Keratinocyte (primary cell): ENCODE measurements around the gene PYGB. TPM values are rescaled to one million over a fixed set of nuclear protein-coding genes. Genes with fewer than 3 reads are reported as not detected.

ENCODE experiments used
- DNase-seq: peaks from one replicate; pipeline ENCODE4 v3.0.0-alpha.2; 2011; ENCODE audit warnings: low read depth, missing footprints, low spot score
- FAIRE-seq: peaks from 2 replicates; lab custom pipeline; 2011; peaks lifted over from hg19 to GRCh38; lab: Jason Lieb, UNC
- H2AFZ ChIP-seq: 2 replicates; pipeline ENCODE4 v1.6.0; 2012; ENCODE audit warnings: low read length, control low read depth, inconsistent platforms; ENCODE audit not compliant: control insufficient read depth
- H3K27ac ChIP-seq: 2 replicates; pipeline ENCODE4 v1.5.1; 2011; ENCODE audit warnings: low read length; ENCODE audit not compliant: control insufficient read depth, insufficient read depth
- H3K27me3 ChIP-seq: 3 replicates; pipeline ENCODE4 v1.6.0; 2011; ENCODE audit warnings: low read length; ENCODE audit not compliant: control insufficient read depth, insufficient read depth; ENCODE audit errors: extremely low read depth
- H3K36me3 ChIP-seq, 2 experiments: 2 replicates in 1 of 2; 3 replicates in 1 of 2; pipeline ENCODE4 v1.5.1; 2011; ENCODE audit warnings: low read length in 2 of 2, mild to moderate bottlenecking in 1 of 2; ENCODE audit not compliant: control insufficient read depth in 2 of 2, insufficient read depth in 2 of 2; ENCODE audit errors: extremely low read depth in 1 of 2
- H3K4me1 ChIP-seq: 3 replicates; pipeline ENCODE4 v1.5.1; 2011; ENCODE audit warnings: low read length; ENCODE audit not compliant: control insufficient read depth, insufficient read depth; ENCODE audit errors: extremely low read depth
- H3K4me2 ChIP-seq: 3 replicates; pipeline ENCODE4 v1.6.0; 2011; ENCODE audit warnings: low read depth, low read length; ENCODE audit not compliant: control insufficient read depth, insufficient read depth; ENCODE audit errors: extremely low read depth
- H3K4me3 ChIP-seq, 3 experiments: fragments of 200-600 bp in 1 of 3; sonication (generic) in 1 of 3; 2 replicates in 2 of 3; 3 replicates in 1 of 3; pipeline ENCODE4 v1.5.1; 2011 to 2016; ENCODE audit warnings: low read length in 3 of 3, mild to moderate bottlenecking in 3 of 3, control low read depth in 2 of 3, inconsistent platforms in 1 of 3, low read depth in 1 of 3, mixed read lengths in 1 of 3, mixed run types in 1 of 3, moderate library complexity in 1 of 3; ENCODE audit not compliant: control insufficient read depth in 2 of 3, insufficient read depth in 2 of 3; ENCODE audit errors: extremely low read depth in 1 of 3
- H3K79me2 ChIP-seq: 2 replicates; pipeline ENCODE4 v1.6.0; 2012; ENCODE audit warnings: low read length; ENCODE audit not compliant: control insufficient read depth, insufficient read depth
- H3K9ac ChIP-seq: 3 replicates; pipeline ENCODE4 v1.6.0; 2011; ENCODE audit warnings: low read length; ENCODE audit not compliant: control insufficient read depth, insufficient read depth; ENCODE audit errors: extremely low read depth
- H3K9me1 ChIP-seq: 3 replicates; pipeline ENCODE4 v1.6.0; 2011; ENCODE audit warnings: low read length; ENCODE audit not compliant: control insufficient read depth, insufficient read depth; ENCODE audit errors: extremely low read depth
- H3K9me3 ChIP-seq: 2 replicates; pipeline ENCODE4 v1.5.1; 2012; ENCODE audit warnings: low read depth, low read length; ENCODE audit not compliant: control insufficient read depth
- H4K20me1 ChIP-seq: 3 replicates; pipeline ENCODE4 v1.6.0; 2011; ENCODE audit warnings: low read length; ENCODE audit not compliant: control insufficient read depth, insufficient read depth; ENCODE audit errors: extremely low read depth
- EZH2 ChIP-seq: IDR thresholded peaks from one replicate; pipeline ENCODE4 v1.6.1; 2012; ENCODE audit warnings: inconsistent platforms, mild to moderate bottlenecking, low read length, moderate library complexity
- dilution Hi-C: fragments of 300-500 bp; cut with MboI; formaldehyde crosslinking; loops from one replicate; pipeline ENCODE4 v1.7.0; 2020; ENCODE audit warnings: low sequenced_read_pairs; ENCODE audit not compliant: extremely low pct_ligation_motif_present
- polyA plus RNA-seq, 5 experiments: library from polyadenylated mRNA; depleted of rRNA in 3 of 5; stranded (reverse) in 3 of 5; stranded (forward) in 1 of 5; unstranded in 1 of 5; fragments of >200 nt; gene quantifications; 1 replicate in 1 of 5; 2 replicates in 3 of 5; 3 replicates in 1 of 5; pipeline versions ENCODE4 v1.2.1 to v1.2.3, GENCODE V29; 2011 to 2012; ENCODE audit warnings: missing spikeins in 2 of 5, low read depth in 1 of 5, low replicate concordance in 1 of 5
- TF ChIP-seq, protein P1 (sequence below), 3 experiments: IDR thresholded peaks in 1 of 3; conservative IDR thresholded peaks in 1 of 3; optimal IDR thresholded peaks in 1 of 3; 2 replicates in 2 of 3; 3 replicates in 1 of 3; pipeline versions ENCODE3 to v1.5.1; 2011; ENCODE audit warnings: low read length in 3 of 3, mild to moderate bottlenecking in 3 of 3, moderate library complexity in 2 of 3, control low read depth in 1 of 3, inconsistent platforms in 1 of 3; ENCODE audit not compliant: insufficient read depth in 2 of 3; ENCODE audit errors: extremely low read depth in 1 of 3

PYGB gene
- polyA plus RNA-seq, 1 donor (not counting 4 experiments of a cell fraction or from before 2014, with no cell fraction given), result 78.3 TPM

- no peak overlapping the region for H3K4me2 ChIP-seq
- H3K79me2 ChIP-seq, result peaks cover 96% of the 10 kb centered on the region
- no peak overlapping the region for H3K4me3 ChIP-seq
- no peaks in the 10 kb centered on the region for H3K9me3 ChIP-seq
- H3K4me1 ChIP-seq, result peaks cover 34% of the 10 kb centered on the region
- H3K9me1 ChIP-seq, result peaks cover 12% of the 10 kb centered on the region
- no peak overlapping the region for H2AFZ ChIP-seq
- TF ChIP-seq, protein P1, sequence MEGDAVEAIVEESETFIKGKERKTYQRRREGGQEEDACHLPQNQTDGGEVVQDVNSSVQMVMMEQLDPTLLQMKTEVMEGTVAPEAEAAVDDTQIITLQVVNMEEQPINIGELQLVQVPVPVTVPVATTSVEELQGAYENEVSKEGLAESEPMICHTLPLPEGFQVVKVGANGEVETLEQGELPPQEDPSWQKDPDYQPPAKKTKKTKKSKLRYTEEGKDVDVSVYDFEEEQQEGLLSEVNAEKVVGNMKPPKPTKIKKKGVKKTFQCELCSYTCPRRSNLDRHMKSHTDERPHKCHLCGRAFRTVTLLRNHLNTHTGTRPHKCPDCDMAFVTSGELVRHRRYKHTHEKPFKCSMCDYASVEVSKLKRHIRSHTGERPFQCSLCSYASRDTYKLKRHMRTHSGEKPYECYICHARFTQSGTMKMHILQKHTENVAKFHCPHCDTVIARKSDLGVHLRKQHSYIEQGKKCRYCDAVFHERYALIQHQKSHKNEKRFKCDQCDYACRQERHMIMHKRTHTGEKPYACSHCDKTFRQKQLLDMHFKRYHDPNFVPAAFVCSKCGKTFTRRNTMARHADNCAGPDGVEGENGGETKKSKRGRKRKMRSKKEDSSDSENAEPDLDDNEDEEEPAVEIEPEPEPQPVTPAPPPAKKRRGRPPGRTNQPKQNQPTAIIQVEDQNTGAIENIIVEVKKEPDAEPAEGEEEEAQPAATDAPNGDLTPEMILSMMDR (optimal IDR thresholded peaks at IDR 0.05 in 1 of 3, IDR thresholded peaks at IDR 0.05 in 1 of 3, conservative IDR thresholded peaks at IDR 0.05 in 1 of 3; ENCODE audit: extremely low read depth in 1 of 3, insufficient read depth in 2 of 3, low read length in 3 of 3), result no peak
- H3K27me3 ChIP-seq, result no peaks in the 10 kb centered on the region
- H4K20me1 ChIP-seq, result peaks cover 65% of the 10 kb centered on the region
- peaks cover 36 to 47% of the 10 kb centered on the region in 2 experiments for H3K36me3 ChIP-seq
- no peak for FAIRE-seq
- dilution Hi-C loops, result no loop called here
- H3K9ac ChIP-seq, result no peak overlapping the region
- no peak for DNase-seq
- H3K27ac ChIP-seq, result no peak overlapping the region
Observed at GRCh38 chr20:25253606-25254275, 5.9 kb downstream of the PYGB start.

GRCh38 chr20:25254571-25254970, 6.7 kb downstream of the PYGB start:
- Histone ChIP-seq H3K4me2 (no peak overlapping the region), H3K79me2 (peaks cover 96% of the 10 kb centered on the region), H3K27me3 (no peaks in the 10 kb centered on the region), H3K9ac (no peak overlapping the region), H3K4me3 (no peak overlapping the region), H3K9me3 (no peaks in the 10 kb centered on the region), H3K4me1 (peaks cover 34% of the 10 kb centered on the region), H3K9me1 (peaks cover 12% of the 10 kb centered on the region), H2AFZ (no peak overlapping the region), H4K20me1 (peaks cover 59% of the 10 kb centered on the region), H3K27ac (no peak overlapping the region), H3K36me3 (peaks cover 44 to 55% of the 10 kb centered on the region in 2 experiments)
- dilution Hi-C loops, result no loop called here
- FAIRE-seq, result no peak
- TF ChIP-seq EZH2, result no peak
- TF ChIP-seq, protein P1 (optimal IDR thresholded peaks at IDR 0.05 in 1 of 3, IDR thresholded peaks at IDR 0.05 in 1 of 3, conservative IDR thresholded peaks at IDR 0.05 in 1 of 3; ENCODE audit: extremely low read depth in 1 of 3, insufficient read depth in 2 of 3, low read length in 3 of 3), result no peak
- no peak for DNase-seq
